Osteoblast (primary cell): Measurements from ENCODE around the gene ZNF592. TPM values are rescaled to one million over a fixed set of nuclear protein-coding genes. Genes with fewer than 3 reads are reported as not detected.

Experiments used
- DNase-seq: peaks from one replicate; pipeline ENCODE4 v3.0.0; 2011; ENCODE audit warnings: low spot score, mixed read lengths; ENCODE audit not compliant: insufficient read length; ENCODE audit errors: missing footprints
- H2AFZ ChIP-seq: 2 replicates; pipeline ENCODE4 v1.6.0; 2011; ENCODE audit warnings: mild to moderate bottlenecking, low read length
- H3K27ac ChIP-seq: 2 replicates; pipeline ENCODE4 v1.5.1; 2011; ENCODE audit warnings: mild to moderate bottlenecking, low read depth, low read length, moderate library complexity
- H3K27me3 ChIP-seq: 2 replicates; pipeline ENCODE4 v1.6.0; 2012; ENCODE audit warnings: mild to moderate bottlenecking, control low read depth, inconsistent platforms, low read length, moderate library complexity; ENCODE audit not compliant: insufficient read depth
- H3K36me3 ChIP-seq: 2 replicates; pipeline ENCODE4 v1.5.1; 2011; ENCODE audit warnings: mild to moderate bottlenecking, low read length, control low read depth, moderate library complexity; ENCODE audit not compliant: insufficient read depth
- H3K4me1 ChIP-seq: 2 replicates; pipeline ENCODE4 v1.5.1; 2011; ENCODE audit warnings: mild to moderate bottlenecking, low read length, control low read depth, moderate library complexity; ENCODE audit not compliant: insufficient read depth
- H3K4me2 ChIP-seq: 2 replicates; pipeline ENCODE4 v1.6.0; 2011; ENCODE audit warnings: mild to moderate bottlenecking, low read length; ENCODE audit not compliant: insufficient read depth
- H3K4me3 ChIP-seq: fragments of 200-600 bp; sonication (generic); 3 replicates; pipeline ENCODE4 v1.5.1; 2012; ENCODE audit warnings: mild to moderate bottlenecking, low read length, inconsistent platforms; ENCODE audit not compliant: insufficient read depth
- H3K79me2 ChIP-seq: 2 replicates; pipeline ENCODE4 v1.6.0; 2012; ENCODE audit warnings: mild to moderate bottlenecking, low read length, control low read depth, inconsistent platforms; ENCODE audit not compliant: insufficient read depth
- H3K9me3 ChIP-seq: 2 replicates; pipeline ENCODE4 v1.5.1; 2011; ENCODE audit warnings: low read depth, low read length, control low read depth
- H4K20me1 ChIP-seq: 2 replicates; pipeline ENCODE4 v1.6.0; 2012; ENCODE audit warnings: mild to moderate bottlenecking, low read length, control low read depth; ENCODE audit not compliant: insufficient read depth
- CTCF ChIP-seq: IDR thresholded peaks from 2 replicates; pipeline ENCODE4 v1.5.1; 2011; ENCODE audit warnings: mild to moderate bottlenecking, low read depth, low read length, moderate library complexity; ENCODE audit errors: extremely low read depth
- total RNA-seq: library from RNA; depleted of rRNA; stranded (reverse); fragments of >200 nt; gene quantifications from 2 replicates; pipeline ENCODE4 v1.2.3, GENCODE V29; 2012

ZNF592 gene
- total RNA-seq, 1 donor: 11.2 TPM

- H3K4me1 ChIP-seq: peaks cover 3% of the 10 kb centered on the region
- no peak for DNase-seq
- no peak for TF ChIP-seq CTCF
- peaks cover 98% of the 10 kb centered on the region for H3K79me2 ChIP-seq
- H4K20me1 ChIP-seq: peaks cover 44% of the 10 kb centered on the region
- no peaks in the 10 kb centered on the region for H3K9me3 ChIP-seq
- no peak overlapping the region for H3K4me3 ChIP-seq
- no peaks in the 10 kb centered on the region for H3K36me3 ChIP-seq
- H3K27me3 ChIP-seq: no peaks in the 10 kb centered on the region
- H2AFZ ChIP-seq: no peak overlapping the region
- H3K27ac ChIP-seq: no peak overlapping the region
- no peak overlapping the region for H3K4me2 ChIP-seq
Observed at GRCh38 chr15:84702961-84703482, 45.4 kb upstream of the ZNF592 start.

GRCh38 chr15:84703808-84704207 lies 44.6 kb upstream of the ZNF592 start:
- DNase-seq: peak; percentile 14
- no peaks in the 10 kb centered on the region for H3K27me3 ChIP-seq
- no peak overlapping the region for H3K27ac ChIP-seq
- no peak for TF ChIP-seq CTCF
- H2AFZ ChIP-seq: no peak overlapping the region
- peaks cover 48% of the 10 kb centered on the region for H4K20me1 ChIP-seq
- peaks cover 98% of the 10 kb centered on the region for H3K79me2 ChIP-seq
- no peaks in the 10 kb centered on the region for H3K9me3 ChIP-seq
- no peak overlapping the region for H3K4me3 ChIP-seq
- H3K4me2 ChIP-seq: no peak overlapping the region
- no peaks in the 10 kb centered on the region for H3K36me3 ChIP-seq
- peaks cover 3% of the 10 kb centered on the region for H3K4me1 ChIP-seq

- Histone ChIP-seq H3K4me3 (peak overlapping the region; percentile 98), H3K4me2 (peak overlapping the region; percentile 96), H4K20me1 (peaks cover 15% of the 10 kb centered on the region), H3K36me3 (peaks cover 20% of the 10 kb centered on the region), H3K4me1 (peaks cover 11% of the 10 kb centered on the region), H3K27ac (peak overlapping the region; percentile 83), H3K27me3 (no peaks in the 10 kb centered on the region), H3K79me2 (peaks cover 65% of the 10 kb centered on the region), H2AFZ (no peak overlapping the region), H3K9me3 (no peaks in the 10 kb centered on the region)
- no peak for DNase-seq
- TF ChIP-seq CTCF: no peak
Observed at GRCh38 chr15:84714372-84714771, 34.0 kb upstream of the ZNF592 start.

GRCh38 chr15:84714821-84715220 lies 33.6 kb upstream of the ZNF592 start:
- Histone ChIP-seq H3K27ac (peak overlapping the region; percentile 83), H3K9me3 (no peaks in the 10 kb centered on the region), H3K27me3 (no peaks in the 10 kb centered on the region), H3K4me1 (peaks cover 11% of the 10 kb centered on the region), H4K20me1 (peaks cover 15% of the 10 kb centered on the region), H3K4me2 (peak overlapping the region; percentile 96), H2AFZ (no peak overlapping the region), H3K36me3 (peaks cover 17% of the 10 kb centered on the region), H3K79me2 (peaks cover 60% of the 10 kb centered on the region), H3K4me3 (peak overlapping the region; percentile 98)
- TF ChIP-seq CTCF: no peak
- peak; percentile 60 for DNase-seq
